ENCODE results near the gene DROSHA.

Gene DROSHA

GRCh38 chr5:31537851-31538250 lies 6.0 kb upstream of the DROSHA start:
- H3K36me3 Mint-ChIP-seq = peaks cover 14% of the 10 kb centered on the region
- H3K9me3 Mint-ChIP-seq = no peaks in the 10 kb centered on the region
- H3K4me3 Mint-ChIP-seq = no peak overlapping the region
- H3K27ac Mint-ChIP-seq = no peak overlapping the region
- no peaks in the 10 kb centered on the region for H3K27me3 Mint-ChIP-seq
- peaks cover 45% of the 10 kb centered on the region for H3K4me1 Mint-ChIP-seq

- Mint-ChIP-seq H3K9me3 (no peaks in the 10 kb centered on the region), H3K36me3 (peaks cover 11% of the 10 kb centered on the region), H3K27ac (peak overlapping the region; percentile 55), H3K4me1 (peaks cover 45% of the 10 kb centered on the region), H3K27me3 (no peaks in the 10 kb centered on the region), H3K4me3 (no peak overlapping the region)
Observed at GRCh38 chr5:31537349-31537748, 5.5 kb upstream of the DROSHA start.

DNA sequence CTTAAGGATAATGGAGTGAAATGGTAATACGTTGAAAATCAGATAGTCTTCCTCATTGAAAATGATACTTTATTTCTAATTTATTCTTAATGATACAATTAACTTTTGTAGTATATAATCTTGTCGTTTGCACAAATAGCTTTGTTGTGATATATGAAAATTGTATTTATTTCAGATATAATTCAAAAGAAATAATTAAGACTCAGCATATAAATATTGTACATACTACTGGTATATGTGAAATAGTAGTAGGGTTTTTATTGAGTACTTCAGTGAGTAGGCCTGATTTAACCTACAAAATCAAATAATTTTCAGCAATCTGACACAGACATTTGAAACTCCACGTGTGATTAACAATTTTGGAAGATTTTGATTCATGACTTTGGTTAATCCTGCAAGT lies 5.0 kb upstream of the DROSHA start:
- H3K4me3 Mint-ChIP-seq = no peak overlapping the region
- no peaks in the 10 kb centered on the region for H3K9me3 Mint-ChIP-seq
- peaks cover 11% of the 10 kb centered on the region for H3K36me3 Mint-ChIP-seq
- H3K27me3 Mint-ChIP-seq = no peaks in the 10 kb centered on the region
- peaks cover 46% of the 10 kb centered on the region for H3K4me1 Mint-ChIP-seq
- no peak overlapping the region for H3K27ac Mint-ChIP-seq

DNA sequence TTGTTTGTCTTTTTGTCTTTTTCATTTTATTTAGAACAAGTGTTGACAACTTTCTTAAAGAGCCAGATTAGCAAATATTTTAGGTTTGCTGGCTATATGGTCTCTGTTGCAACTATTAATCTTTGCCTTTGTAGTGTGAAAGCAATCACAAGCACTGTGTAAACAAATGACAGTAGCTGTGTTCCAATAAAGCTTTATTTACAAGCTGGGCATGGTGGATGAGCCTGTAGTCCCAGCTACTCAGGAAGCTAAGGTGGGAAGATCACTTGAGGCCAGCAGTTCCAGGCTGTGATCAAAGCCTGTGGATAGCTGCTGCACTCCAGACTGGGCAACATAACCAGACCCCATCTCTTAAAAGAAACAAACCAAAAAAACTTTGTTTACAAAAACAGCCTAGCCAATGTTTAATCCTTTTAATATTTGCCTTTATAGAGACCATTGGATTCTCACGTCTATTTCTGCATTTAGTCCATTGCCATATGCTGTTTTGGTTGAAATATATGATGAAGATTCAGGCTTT lies 2.7 kb upstream of the DROSHA start:
- Mint-ChIP-seq H3K27ac (peak overlapping the region; percentile 5), H3K9me3 (no peaks in the 10 kb centered on the region), H3K4me3 (no peak overlapping the region), H3K27me3 (no peaks in the 10 kb centered on the region), H3K36me3 (peaks cover 15% of the 10 kb centered on the region), H3K4me1 (peaks cover 64% of the 10 kb centered on the region)

DNA sequence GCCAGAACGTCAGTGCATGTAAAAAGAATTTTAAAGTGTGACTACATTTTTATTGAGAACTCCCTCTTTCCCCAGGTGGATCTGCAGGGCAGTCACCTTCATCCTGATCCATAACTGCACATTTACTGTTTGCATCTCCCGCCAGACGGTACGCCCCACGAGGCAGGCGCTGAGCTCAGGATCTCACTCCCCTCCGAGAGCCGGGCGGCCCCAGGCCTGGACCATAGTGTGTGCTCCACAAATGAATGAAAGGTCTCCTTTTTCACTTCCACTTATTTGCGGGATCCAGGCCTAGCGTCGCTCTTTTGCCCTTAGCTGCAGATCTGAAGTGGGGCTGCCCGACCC lies 378 bp downstream of the DROSHA start:
- H3K36me3 Mint-ChIP-seq = peaks cover 22% of the 10 kb centered on the region
- no peaks in the 10 kb centered on the region for H3K27me3 Mint-ChIP-seq
- peaks cover 61% of the 10 kb centered on the region for H3K4me1 Mint-ChIP-seq
- H3K4me3 Mint-ChIP-seq = peak overlapping the region; percentile 99
- H3K27ac Mint-ChIP-seq = peak overlapping the region; percentile 96
- no peaks in the 10 kb centered on the region for H3K9me3 Mint-ChIP-seq

DNA sequence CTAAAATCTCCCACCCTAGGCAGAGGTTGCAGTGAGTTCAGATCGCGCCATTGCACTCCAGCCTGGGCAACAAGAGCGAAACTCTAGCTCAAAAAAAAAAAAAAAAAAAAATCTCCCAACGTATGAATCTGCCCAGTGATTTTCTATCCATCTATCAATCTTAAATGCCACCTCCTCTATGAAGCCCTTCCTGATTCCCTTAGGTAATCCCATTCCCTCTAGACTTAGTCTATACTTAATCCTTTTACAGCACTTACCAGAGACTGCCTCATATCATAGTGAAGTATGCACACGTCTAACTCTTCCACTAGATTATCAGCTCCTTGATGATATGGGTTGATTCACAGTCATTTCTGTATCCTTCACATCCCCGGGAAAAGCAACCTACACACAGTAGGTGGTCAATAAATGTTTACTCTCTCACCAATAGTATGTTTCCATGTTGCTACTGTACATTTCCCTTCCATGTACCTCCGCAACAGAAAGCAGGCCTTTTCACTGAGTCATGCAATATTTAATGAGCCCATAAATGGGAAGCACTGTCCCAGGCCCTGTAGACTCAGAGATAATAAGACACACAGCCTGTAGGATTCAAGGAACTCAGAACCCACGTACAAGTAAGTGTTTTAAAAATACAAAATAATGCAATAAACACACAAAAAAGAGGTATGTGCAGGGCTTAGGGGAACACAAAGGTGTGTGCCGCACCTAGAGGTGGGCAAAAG lies 1.2 kb downstream of the DROSHA start:
- no peaks in the 10 kb centered on the region for H3K27me3 Mint-ChIP-seq
- H3K4me3 Mint-ChIP-seq = peak overlapping the region; percentile 99
- H3K36me3 Mint-ChIP-seq = peaks cover 24% of the 10 kb centered on the region
- peaks cover 62% of the 10 kb centered on the region for H3K4me1 Mint-ChIP-seq
- H3K27ac Mint-ChIP-seq = peak overlapping the region; percentile 96
- H3K9me3 Mint-ChIP-seq = no peaks in the 10 kb centered on the region

GRCh38 chr5:31523041-31523440 lies 8.9 kb downstream of the DROSHA start:
- Mint-ChIP-seq H3K36me3 (peaks cover 19% of the 10 kb centered on the region), H3K4me3 (no peak overlapping the region), H3K9me3 (no peaks in the 10 kb centered on the region), H3K27me3 (no peaks in the 10 kb centered on the region), H3K27ac (no peak overlapping the region), H3K4me1 (peaks cover 20% of the 10 kb centered on the region)

DNA sequence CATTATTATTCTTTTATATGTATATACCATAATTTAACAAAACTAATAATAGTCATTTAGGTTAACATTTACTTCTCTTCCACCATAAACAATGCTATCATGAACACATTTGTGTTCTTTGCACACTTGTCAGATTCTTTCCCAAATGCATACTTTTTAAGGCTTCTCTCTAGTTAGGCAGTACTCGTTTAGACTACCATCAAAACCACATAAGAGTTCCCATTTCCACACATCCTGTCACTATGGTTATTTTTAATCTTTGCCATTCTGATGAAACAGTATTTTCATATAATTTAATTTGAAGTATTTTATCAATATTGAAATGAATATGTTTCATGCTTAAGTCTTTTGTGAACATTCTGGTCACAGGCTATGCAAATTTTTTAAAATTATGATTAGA lies 15.1 kb downstream of the DROSHA start:
- H3K36me3 Mint-ChIP-seq = peaks cover 15% of the 10 kb centered on the region
- no peaks in the 10 kb centered on the region for H3K27me3 Mint-ChIP-seq
- H3K4me3 Mint-ChIP-seq = no peak overlapping the region

DNA sequence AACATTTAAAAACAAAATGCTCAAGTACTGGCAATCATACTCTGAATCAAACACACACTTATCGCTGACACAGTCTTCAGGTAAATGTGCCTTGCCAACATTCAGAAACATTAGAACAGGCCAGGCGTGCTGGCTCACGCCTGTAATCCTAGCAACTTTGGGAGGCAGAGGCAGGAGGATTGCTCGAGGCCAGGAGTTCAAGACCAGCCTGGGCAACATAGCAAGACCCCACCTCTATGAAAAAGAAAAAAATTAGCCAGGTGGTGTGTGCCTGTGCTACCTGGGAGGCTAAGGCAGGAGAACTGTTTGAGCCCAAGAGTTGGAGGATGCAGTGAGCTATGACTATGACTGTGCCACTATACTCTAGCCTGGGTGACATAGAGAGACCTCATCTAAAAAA lies 20.6 kb downstream of the DROSHA start:
- Mint-ChIP-seq H3K27me3 (no peaks in the 10 kb centered on the region), H3K4me1 (peaks cover 4% of the 10 kb centered on the region), H3K27ac (no peak overlapping the region), H3K9me3 (no peaks in the 10 kb centered on the region), H3K36me3 (peaks cover 23% of the 10 kb centered on the region), H3K4me3 (no peak overlapping the region)

More for the DNA sequence above, 15.1 kb downstream of the DROSHA start:
- H3K9me3 Mint-ChIP-seq = no peaks in the 10 kb centered on the region
- no peak overlapping the region for H3K27ac Mint-ChIP-seq
- H3K4me1 Mint-ChIP-seq = peaks cover 21% of the 10 kb centered on the region

DNA sequence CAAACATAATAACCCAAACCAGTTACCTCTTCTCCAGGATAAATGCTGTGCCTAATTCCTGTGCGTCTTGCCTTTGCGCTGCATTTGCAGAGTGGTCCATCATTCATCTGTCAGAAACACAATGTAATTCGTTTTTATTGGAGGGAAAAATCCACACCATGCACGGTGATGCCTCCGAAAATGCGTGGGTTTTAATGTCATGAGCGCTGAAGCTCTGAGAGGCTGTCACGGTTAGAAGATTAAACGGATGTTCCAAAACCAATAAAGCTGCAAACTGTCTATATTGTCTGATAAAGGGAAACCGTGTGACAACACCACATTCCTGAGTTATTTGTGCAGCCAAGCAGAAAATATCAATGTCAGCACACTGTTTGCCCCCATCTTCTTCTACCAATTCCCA lies 27.4 kb downstream of the DROSHA start:
- H3K27me3 Mint-ChIP-seq = no peaks in the 10 kb centered on the region
- H3K27ac Mint-ChIP-seq = no peak overlapping the region
- H3K4me1 Mint-ChIP-seq = no peaks in the 10 kb centered on the region
- peaks cover 23% of the 10 kb centered on the region for H3K36me3 Mint-ChIP-seq
- H3K9me3 Mint-ChIP-seq = no peaks in the 10 kb centered on the region
- H3K4me3 Mint-ChIP-seq = no peak overlapping the region

GRCh38 chr5:31502506-31502905 lies 29.4 kb downstream of the DROSHA start:
- H3K27me3 Mint-ChIP-seq = no peaks in the 10 kb centered on the region
- H3K27ac Mint-ChIP-seq = no peak overlapping the region
- no peaks in the 10 kb centered on the region for H3K4me1 Mint-ChIP-seq
- no peaks in the 10 kb centered on the region for H3K9me3 Mint-ChIP-seq
- no peak overlapping the region for H3K4me3 Mint-ChIP-seq
- H3K36me3 Mint-ChIP-seq = peaks cover 24% of the 10 kb centered on the region

DNA sequence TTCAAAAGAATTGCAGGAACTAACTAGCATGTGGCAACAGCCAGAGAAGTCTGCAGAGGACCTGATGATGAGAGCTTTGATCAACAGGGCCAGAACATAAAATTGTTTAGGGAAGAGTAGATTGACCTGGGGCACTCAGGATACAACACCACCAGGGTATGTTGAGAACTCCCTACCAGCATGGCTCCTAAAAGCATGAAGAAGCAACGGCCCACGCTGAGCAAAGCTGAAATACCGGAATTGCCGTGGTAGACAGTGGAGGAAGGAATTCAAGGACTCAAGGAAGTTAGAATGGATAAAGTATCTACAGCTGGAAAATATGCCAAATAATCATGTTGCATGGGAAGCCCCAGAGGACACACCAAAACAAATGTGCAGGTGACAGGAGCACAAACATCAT lies 31.6 kb downstream of the DROSHA start:
- Mint-ChIP-seq H3K9me3 (no peaks in the 10 kb centered on the region), H3K27me3 (no peaks in the 10 kb centered on the region), H3K36me3 (peaks cover 29% of the 10 kb centered on the region), H3K4me3 (no peak overlapping the region), H3K4me1 (no peaks in the 10 kb centered on the region), H3K27ac (no peak overlapping the region)

- Mint-ChIP-seq H3K27ac (no peak overlapping the region), H3K27me3 (no peaks in the 10 kb centered on the region), H3K4me1 (no peaks in the 10 kb centered on the region), H3K9me3 (no peaks in the 10 kb centered on the region), H3K36me3 (peaks cover 19% of the 10 kb centered on the region), H3K4me3 (no peak overlapping the region)
Observed at GRCh38 chr5:31496891-31497290, 35.0 kb downstream of the DROSHA start.

DNA sequence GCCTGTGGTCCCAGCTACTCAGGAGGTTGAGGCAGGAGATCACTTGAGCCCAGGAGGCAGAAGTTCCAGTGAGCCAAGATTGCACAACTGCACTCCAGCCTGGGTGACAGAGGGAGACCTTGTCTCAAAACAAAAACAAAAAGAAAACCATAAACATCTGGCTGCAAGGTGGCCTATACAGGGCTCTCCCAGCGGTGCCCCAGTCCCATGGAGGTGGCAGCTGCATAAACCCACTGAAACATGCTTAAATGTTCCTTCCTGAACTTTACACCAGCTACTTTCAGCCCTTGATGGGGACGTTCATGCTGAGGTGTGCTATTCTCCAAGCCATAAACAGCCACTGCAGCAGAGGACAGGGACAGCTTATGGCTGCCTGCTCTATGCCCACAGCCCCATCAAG lies 35.6 kb downstream of the DROSHA start:
- H3K4me3 Mint-ChIP-seq = no peak overlapping the region
- no peaks in the 10 kb centered on the region for H3K4me1 Mint-ChIP-seq
- H3K27ac Mint-ChIP-seq = no peak overlapping the region
- peaks cover 21% of the 10 kb centered on the region for H3K36me3 Mint-ChIP-seq
- H3K27me3 Mint-ChIP-seq = no peaks in the 10 kb centered on the region
- no peaks in the 10 kb centered on the region for H3K9me3 Mint-ChIP-seq

DNA sequence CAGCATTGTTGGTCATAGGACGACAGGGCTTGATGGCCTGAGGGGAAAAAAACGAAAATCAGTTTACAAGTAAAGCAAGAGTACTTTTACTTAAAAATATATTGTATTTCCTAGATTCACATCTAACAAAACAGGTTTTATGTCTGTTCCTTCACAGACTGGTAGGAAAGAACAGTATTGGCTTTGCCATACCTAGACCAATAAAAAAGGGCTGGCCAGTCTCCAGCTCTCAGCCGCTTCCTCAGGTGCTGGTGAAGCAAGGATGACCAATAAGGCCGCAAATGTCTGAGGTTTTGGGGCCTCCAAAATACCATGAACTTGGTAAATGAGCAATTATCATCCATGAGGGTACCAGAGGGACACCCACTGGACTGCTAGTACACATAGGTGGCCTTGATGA lies 36.6 kb downstream of the DROSHA start:
- Mint-ChIP-seq H3K27ac (no peak overlapping the region), H3K4me3 (no peak overlapping the region), H3K4me1 (no peaks in the 10 kb centered on the region), H3K36me3 (peaks cover 23% of the 10 kb centered on the region), H3K27me3 (no peaks in the 10 kb centered on the region), H3K9me3 (no peaks in the 10 kb centered on the region)

DNA sequence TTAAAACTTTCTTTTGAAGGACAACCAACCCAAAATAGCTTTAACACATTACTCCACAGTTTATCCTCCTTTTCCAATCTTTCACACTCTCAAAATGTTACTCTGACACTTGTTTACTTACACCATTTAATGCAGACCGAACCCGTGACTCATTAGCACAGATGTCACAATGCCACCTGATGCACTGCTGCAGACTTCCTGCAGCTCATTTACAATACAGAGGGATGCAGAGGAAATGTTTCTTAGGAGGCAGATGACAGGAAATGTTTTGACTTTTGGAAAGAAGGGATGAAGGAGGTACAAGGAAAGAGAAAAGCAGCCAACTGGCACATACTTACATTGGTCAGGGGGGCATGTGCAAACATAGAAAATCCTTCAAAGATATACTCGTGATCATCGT lies 39.0 kb downstream of the DROSHA start:
- Mint-ChIP-seq H3K27ac (no peak overlapping the region), H3K9me3 (no peaks in the 10 kb centered on the region), H3K4me1 (no peaks in the 10 kb centered on the region), H3K4me3 (no peak overlapping the region), H3K27me3 (no peaks in the 10 kb centered on the region), H3K36me3 (peaks cover 29% of the 10 kb centered on the region)

- Mint-ChIP-seq H3K27ac (no peak overlapping the region), H3K4me1 (no peaks in the 10 kb centered on the region), H3K4me3 (no peak overlapping the region)
Observed at GRCh38 chr5:31487506-31487905, 44.4 kb downstream of the DROSHA start.

More at GRCh38 chr5:31487506-31487905, 44.4 kb downstream of the DROSHA start:
- no peaks in the 10 kb centered on the region for H3K27me3 Mint-ChIP-seq
- peaks cover 35% of the 10 kb centered on the region for H3K36me3 Mint-ChIP-seq
- H3K9me3 Mint-ChIP-seq = no peaks in the 10 kb centered on the region
